Testis (tissue), 2 donors: ENCODE data around the gene CYP4V2.

Experiments
- POLR2A ChIP-seq: fragments of 450-650 bp; IDR thresholded peaks from one replicate; pipeline ENCODE4 v1.6.1; 2017; ENCODE audit warnings: antibody characterized with exemption, mild to moderate bottlenecking, moderate library complexity
- TF ChIP-seq, protein P1 (sequence below), 3 experiments: fragments of 450-650 bp in 2 of 3; fragments of 200-600 bp in 1 of 3; sonication (generic) in 1 of 3; IDR thresholded peaks; one replicate each; pipeline ENCODE4 v1.5.1; 2016 to 2019; ENCODE audit warnings: antibody characterized with exemption in 3 of 3, mild to moderate bottlenecking in 2 of 3, moderate library complexity in 1 of 3

DNA sequence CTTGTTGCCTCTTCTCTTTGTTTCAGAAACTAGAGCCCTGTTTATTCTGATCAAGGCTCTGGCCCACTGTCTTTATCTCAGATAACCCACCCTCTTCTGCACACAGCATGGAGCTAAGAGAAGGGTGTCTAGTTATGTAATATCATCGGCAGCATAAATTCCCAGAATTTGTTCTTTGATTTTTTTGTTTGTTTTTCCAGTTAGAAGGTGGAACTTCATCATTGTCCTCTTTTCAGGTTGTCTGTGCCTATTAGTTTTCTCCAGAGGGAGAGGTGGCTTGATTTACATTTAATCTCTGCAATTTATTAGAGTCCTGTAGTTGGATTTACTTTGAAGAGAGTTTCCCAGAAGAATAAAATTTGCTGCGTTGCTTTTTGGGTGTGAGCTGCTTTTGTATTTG, 59.4 kb downstream of the CYP4V2 start:
- no peak for TF ChIP-seq POLR2A
- TF ChIP-seq, protein P1, sequence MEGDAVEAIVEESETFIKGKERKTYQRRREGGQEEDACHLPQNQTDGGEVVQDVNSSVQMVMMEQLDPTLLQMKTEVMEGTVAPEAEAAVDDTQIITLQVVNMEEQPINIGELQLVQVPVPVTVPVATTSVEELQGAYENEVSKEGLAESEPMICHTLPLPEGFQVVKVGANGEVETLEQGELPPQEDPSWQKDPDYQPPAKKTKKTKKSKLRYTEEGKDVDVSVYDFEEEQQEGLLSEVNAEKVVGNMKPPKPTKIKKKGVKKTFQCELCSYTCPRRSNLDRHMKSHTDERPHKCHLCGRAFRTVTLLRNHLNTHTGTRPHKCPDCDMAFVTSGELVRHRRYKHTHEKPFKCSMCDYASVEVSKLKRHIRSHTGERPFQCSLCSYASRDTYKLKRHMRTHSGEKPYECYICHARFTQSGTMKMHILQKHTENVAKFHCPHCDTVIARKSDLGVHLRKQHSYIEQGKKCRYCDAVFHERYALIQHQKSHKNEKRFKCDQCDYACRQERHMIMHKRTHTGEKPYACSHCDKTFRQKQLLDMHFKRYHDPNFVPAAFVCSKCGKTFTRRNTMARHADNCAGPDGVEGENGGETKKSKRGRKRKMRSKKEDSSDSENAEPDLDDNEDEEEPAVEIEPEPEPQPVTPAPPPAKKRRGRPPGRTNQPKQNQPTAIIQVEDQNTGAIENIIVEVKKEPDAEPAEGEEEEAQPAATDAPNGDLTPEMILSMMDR (IDR thresholded peaks at IDR 0.05) = no peak
